ENCODE results near the gene CCDC17.
"Not testable (repeated sequence)": the region's sequence is repeated elsewhere in the genome, so short reads cannot be mapped to it uniquely, and the experiment has no call there.

The CCDC17 gene

DNA sequence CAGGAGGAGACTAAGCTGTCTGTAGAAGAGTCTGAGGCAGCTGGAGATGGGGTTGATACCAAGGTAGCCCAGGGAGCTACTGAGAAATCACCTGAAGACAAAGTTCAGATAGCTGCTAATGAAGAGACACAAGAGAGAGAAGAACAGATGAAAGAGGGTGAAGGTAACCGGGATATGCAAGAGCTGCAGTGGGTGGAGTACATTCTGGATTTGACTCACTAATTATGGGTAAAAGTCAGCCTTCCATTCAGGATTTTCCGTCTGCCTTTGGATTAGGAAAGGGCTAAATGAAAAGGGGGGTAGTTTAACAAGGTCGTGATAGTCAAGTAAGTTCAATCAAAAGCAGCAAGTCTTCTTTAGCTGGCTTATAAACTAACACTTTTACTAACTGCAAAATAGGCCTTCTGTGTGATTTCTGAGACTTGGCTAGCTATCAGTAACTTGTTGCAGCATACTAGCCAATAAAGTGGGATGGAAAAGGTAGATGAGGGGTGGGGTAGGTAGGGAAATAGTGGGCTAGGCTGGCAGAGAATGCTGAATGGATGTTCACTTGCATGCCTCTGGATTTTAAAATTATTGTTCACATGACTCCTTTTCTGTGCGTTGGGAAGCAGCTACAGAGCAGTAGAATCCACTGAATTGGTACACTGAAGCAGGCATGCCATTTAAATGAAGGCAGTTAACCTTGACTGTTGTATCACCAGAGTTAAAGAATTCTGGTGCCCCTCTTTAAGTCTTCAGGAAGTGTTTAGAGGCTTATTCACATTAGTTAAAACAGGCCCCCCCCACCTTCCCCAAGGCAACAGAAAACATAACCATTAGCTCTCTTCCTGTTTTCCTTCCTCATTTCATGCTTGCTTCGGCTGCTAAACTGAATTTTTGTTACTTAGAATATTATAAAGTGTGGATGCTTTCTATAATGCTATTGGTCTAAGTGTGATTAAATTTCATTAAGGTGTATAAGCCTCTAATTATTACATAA is 15.4 kb downstream of the CCDC17 start:
- H3K4me3 ChIP-seq (ENCODE audit: insufficient read depth in 1 of 2, low read depth in 1 of 2, low read length in 2 of 2) = no peak overlapping the region

DNA sequence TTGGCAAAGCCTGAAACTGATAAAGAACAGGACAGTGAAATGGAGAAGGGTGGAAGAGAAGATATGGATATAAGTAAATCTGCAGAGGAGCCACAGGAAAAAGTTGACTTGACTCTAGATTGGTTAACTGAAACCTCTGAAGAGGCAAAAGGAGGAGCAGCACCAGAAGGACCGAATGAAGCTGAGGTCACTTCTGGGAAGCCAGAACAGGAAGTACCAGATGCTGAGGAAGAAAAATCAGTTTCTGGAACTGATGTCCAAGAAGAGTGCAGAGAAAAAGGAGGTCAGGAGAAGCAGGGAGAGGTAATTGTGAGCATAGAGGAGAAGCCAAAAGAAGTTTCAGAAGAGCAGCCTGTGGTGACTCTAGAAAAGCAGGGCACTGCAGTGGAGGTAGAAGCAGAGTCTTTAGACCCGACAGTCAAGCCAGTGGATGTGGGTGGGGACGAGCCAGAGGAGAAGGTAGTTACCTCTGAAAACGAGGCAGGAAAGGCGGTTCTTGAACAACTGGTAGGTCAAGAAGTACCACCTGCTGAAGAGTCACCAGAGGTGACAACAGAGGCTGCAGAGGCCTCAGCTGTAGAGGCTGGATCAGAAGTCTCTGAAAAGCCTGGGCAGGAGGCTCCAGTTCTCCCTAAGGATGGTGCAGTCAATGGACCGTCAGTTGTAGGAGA is 16.3 kb downstream of the CCDC17 start:
- DNase-seq = no peak
- no peak overlapping the region for H3K18ac ChIP-seq (ENCODE audit: low read depth in 1 of 2, low read length in 2 of 2)
- H3K14ac ChIP-seq (ENCODE audit: low read length in 2 of 2) = no peak overlapping the region
- no peak overlapping the region for H2BK15ac ChIP-seq (ENCODE audit: low read depth, poor library complexity, severe bottlenecking)
- H3K27ac ChIP-seq (ENCODE audit: low read length, poor library complexity, severe bottlenecking) = no peak overlapping the region
- no peak overlapping the region for H3K4me3 ChIP-seq (ENCODE audit: insufficient read depth in 1 of 2, low read depth in 1 of 2, low read length in 2 of 2)
- no peak overlapping the region for H3K4me2 ChIP-seq (ENCODE audit: low read length, poor library complexity, severe bottlenecking)
- no peak overlapping the region for H3K23ac ChIP-seq (ENCODE audit: low read length in 2 of 2)
- H3K4ac ChIP-seq (ENCODE audit: low read depth in 1 of 2, low read length in 2 of 2) = no peak overlapping the region
- no peaks in the 10 kb centered on the region for H3K9me3 ChIP-seq (ENCODE audit: control insufficient read depth, low read length)
- H2AK5ac ChIP-seq (ENCODE audit: low read length, severe bottlenecking) = no peak overlapping the region
- peaks cover 17 to 61% of the 10 kb centered on the region in 2 experiments for H3K36me3 ChIP-seq (ENCODE audit: control insufficient read depth in 1 of 2, insufficient read depth in 2 of 2, low read depth in 1 of 2, low read length in 2 of 2)
- 86% methylated on average over 5 of the region's 6 CpGs for WGBS
- peak overlapping the region; percentile 24 for H4K8ac ChIP-seq (ENCODE audit: low read length)
- peaks cover 4% of the 10 kb centered on the region for H3K79me1 ChIP-seq (replicated peaks; ENCODE audit: low read length, poor library complexity, severe bottlenecking)
- H2BK12ac ChIP-seq (ENCODE audit: low read length in 2 of 2) = no peak overlapping the region
- no peak overlapping the region for H2AFZ ChIP-seq (ENCODE audit: low read depth, low read length)
- H2BK5ac ChIP-seq (ENCODE audit: low read depth, low read length, poor library complexity, severe bottlenecking) = no peak overlapping the region
- H3K9ac ChIP-seq (ENCODE audit: low read length) = no peak overlapping the region
- H4K91ac ChIP-seq (ENCODE audit: low read length) = no peak overlapping the region
- H3K27me3 ChIP-seq (ENCODE audit: control insufficient read depth in 1 of 2, insufficient read depth in 1 of 2, low read length in 2 of 2) = no peaks in the 10 kb centered on the region
- H2BK120ac ChIP-seq (ENCODE audit: low read depth, low read length) = no peak overlapping the region
- no peaks in the 10 kb centered on the region for H3K4me1 ChIP-seq (ENCODE audit: control insufficient read depth, insufficient read depth, low read depth, low read length)

More for the DNA sequence above, 15.4 kb downstream of the CCDC17 start:
- DNase-seq = no peak
- no peak overlapping the region for H3K14ac ChIP-seq (ENCODE audit: low read length in 2 of 2)
- 91% methylated on average over 3 of the region's 5 CpGs for WGBS
- no peaks in the 10 kb centered on the region for H3K4me1 ChIP-seq (ENCODE audit: control insufficient read depth, insufficient read depth, low read depth, low read length)
- no peak overlapping the region for H3K4ac ChIP-seq (ENCODE audit: low read depth in 1 of 2, low read length in 2 of 2)
- H3K27me3 ChIP-seq (ENCODE audit: control insufficient read depth in 1 of 2, insufficient read depth in 1 of 2, low read length in 2 of 2) = no peaks in the 10 kb centered on the region
- no peak overlapping the region for H2BK15ac ChIP-seq (ENCODE audit: low read depth, poor library complexity, severe bottlenecking)
- peak overlapping the region; percentile 43 for H4K8ac ChIP-seq (ENCODE audit: low read length)
- no peak overlapping the region for H3K9ac ChIP-seq (ENCODE audit: low read length)
- no peak overlapping the region for H2BK120ac ChIP-seq (ENCODE audit: low read depth, low read length)
- H2BK12ac ChIP-seq (ENCODE audit: low read length in 2 of 2) = no peak overlapping the region
- H3K36me3 ChIP-seq (ENCODE audit: control insufficient read depth in 1 of 2, insufficient read depth in 2 of 2, low read depth in 1 of 2, low read length in 2 of 2) = peaks cover 21 to 62% of the 10 kb centered on the region in 2 experiments
- H2AFZ ChIP-seq (ENCODE audit: low read depth, low read length) = no peak overlapping the region
- no peak overlapping the region for H4K91ac ChIP-seq (ENCODE audit: low read length)
- H3K23ac ChIP-seq (ENCODE audit: low read length in 2 of 2) = no peak overlapping the region
- no peak overlapping the region for H3K4me2 ChIP-seq (ENCODE audit: low read length, poor library complexity, severe bottlenecking)
- no peak overlapping the region for H2BK5ac ChIP-seq (ENCODE audit: low read depth, low read length, poor library complexity, severe bottlenecking)
- H3K9me3 ChIP-seq (ENCODE audit: control insufficient read depth, low read length) = no peaks in the 10 kb centered on the region
- H3K79me1 ChIP-seq (replicated peaks; ENCODE audit: low read length, poor library complexity, severe bottlenecking) = peaks cover 7% of the 10 kb centered on the region
- no peak overlapping the region for H3K18ac ChIP-seq (ENCODE audit: low read depth in 1 of 2, low read length in 2 of 2)
- no peak overlapping the region for H3K27ac ChIP-seq (ENCODE audit: low read length, poor library complexity, severe bottlenecking)
- no peak overlapping the region for H2AK5ac ChIP-seq (ENCODE audit: low read length, severe bottlenecking)

DNA sequence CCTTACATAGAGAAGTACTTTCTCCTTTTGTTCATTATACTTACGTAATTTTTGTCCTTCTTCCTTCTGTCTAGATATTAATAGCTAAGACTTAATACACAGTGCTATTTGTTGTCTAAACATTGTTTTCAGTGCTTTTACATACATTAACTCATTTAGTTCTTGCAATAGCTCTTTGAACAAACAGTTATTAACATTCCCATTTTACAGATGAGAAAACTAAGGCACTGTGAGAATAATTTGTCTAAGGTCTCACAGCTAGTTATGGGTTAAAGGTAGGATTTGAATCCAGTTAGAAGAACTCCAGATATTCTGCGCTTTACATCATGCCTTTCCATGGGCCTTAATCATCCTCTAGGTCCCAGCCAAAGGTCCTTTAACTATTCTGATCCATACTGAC is 19.6 kb downstream of the CCDC17 start:
- H3K79me1 ChIP-seq (replicated peaks; ENCODE audit: low read length, poor library complexity, severe bottlenecking) = peaks cover 5% of the 10 kb centered on the region
- H2BK15ac ChIP-seq (ENCODE audit: low read depth, poor library complexity, severe bottlenecking) = no peak overlapping the region
- H2AFZ ChIP-seq (ENCODE audit: low read depth, low read length) = no peak overlapping the region
- H4K91ac ChIP-seq (ENCODE audit: low read length) = no peak overlapping the region
- H3K36me3 ChIP-seq (ENCODE audit: control insufficient read depth in 1 of 2, insufficient read depth in 2 of 2, low read depth in 1 of 2, low read length in 2 of 2) = peaks cover 6 to 42% of the 10 kb centered on the region in 2 experiments
- no peak overlapping the region for H2BK12ac ChIP-seq (ENCODE audit: low read length in 2 of 2)
- H3K4me1 ChIP-seq (ENCODE audit: control insufficient read depth, insufficient read depth, low read depth, low read length) = no peaks in the 10 kb centered on the region
- H3K27me3 ChIP-seq (ENCODE audit: control insufficient read depth in 1 of 2, insufficient read depth in 1 of 2, low read length in 2 of 2) = no peaks in the 10 kb centered on the region
- no peak overlapping the region for H2BK120ac ChIP-seq (ENCODE audit: low read depth, low read length)
- no peak overlapping the region for H2BK5ac ChIP-seq (ENCODE audit: low read depth, low read length, poor library complexity, severe bottlenecking)
- no peak overlapping the region for H3K9ac ChIP-seq (ENCODE audit: low read length)
- no peak overlapping the region for H3K4me3 ChIP-seq (ENCODE audit: insufficient read depth in 1 of 2, low read depth in 1 of 2, low read length in 2 of 2)
- no peaks in the 10 kb centered on the region for H3K9me3 ChIP-seq (ENCODE audit: control insufficient read depth, low read length)
- H4K8ac ChIP-seq (ENCODE audit: low read length) = no peak overlapping the region
- WGBS = 80% methylated on average over 1 of the region's 2 CpGs
- no peak overlapping the region for H3K23ac ChIP-seq (ENCODE audit: low read length in 2 of 2)
- no peak overlapping the region for H3K27ac ChIP-seq (ENCODE audit: low read length, poor library complexity, severe bottlenecking)
- no peak overlapping the region for H3K4me2 ChIP-seq (ENCODE audit: low read length, poor library complexity, severe bottlenecking)
- no peak for DNase-seq
- no peak overlapping the region for H3K4ac ChIP-seq (ENCODE audit: low read depth in 1 of 2, low read length in 2 of 2)
- H2AK5ac ChIP-seq (ENCODE audit: low read length, severe bottlenecking) = no peak overlapping the region
- H3K18ac ChIP-seq (ENCODE audit: low read depth in 1 of 2, low read length in 2 of 2) = no peak overlapping the region
- no peak overlapping the region for H3K14ac ChIP-seq (ENCODE audit: low read length in 2 of 2)

DNA sequence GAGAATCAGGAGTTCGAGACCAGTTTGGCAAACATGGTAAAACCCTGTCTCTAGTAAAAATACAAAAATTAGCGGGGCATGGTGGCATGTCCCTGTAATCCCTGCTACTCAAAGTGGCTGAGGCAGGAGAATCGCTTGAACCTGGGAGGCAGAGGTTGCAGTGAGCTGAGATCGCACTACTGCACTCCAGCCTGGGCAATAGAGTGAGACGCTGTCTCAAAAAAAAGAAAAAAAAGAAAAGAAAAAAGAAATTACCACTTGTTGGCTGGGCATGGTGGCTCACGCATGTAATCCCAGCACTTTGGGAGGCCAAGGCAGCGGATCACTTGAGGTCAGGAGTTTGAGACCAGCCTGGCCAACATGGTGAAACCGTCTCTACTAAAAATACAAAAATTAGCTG is 27.1 kb downstream of the CCDC17 start:
- not testable (repeated sequence) for H3K9me3 ChIP-seq (ENCODE audit: control insufficient read depth, low read length); H3K18ac ChIP-seq (ENCODE audit: low read depth in 1 of 2, low read length in 2 of 2); H3K4me1 ChIP-seq (ENCODE audit: control insufficient read depth, insufficient read depth, low read depth, low read length)

More for the DNA sequence above, 27.1 kb downstream of the CCDC17 start:
- 99% methylated on average over 8 of the region's 8 CpGs for WGBS
- not testable (repeated sequence) for H3K14ac ChIP-seq (ENCODE audit: low read length in 2 of 2); H3K4ac ChIP-seq (ENCODE audit: low read depth in 1 of 2, low read length in 2 of 2); H2AFZ ChIP-seq (ENCODE audit: low read depth, low read length); H4K8ac ChIP-seq (ENCODE audit: low read length); H3K9ac ChIP-seq (ENCODE audit: low read length); H3K4me3 ChIP-seq (ENCODE audit: insufficient read depth in 1 of 2, low read depth in 1 of 2, low read length in 2 of 2); DNase-seq; H2BK120ac ChIP-seq (ENCODE audit: low read depth, low read length); H2BK12ac ChIP-seq (ENCODE audit: low read length in 2 of 2); H3K27me3 ChIP-seq (ENCODE audit: control insufficient read depth in 1 of 2, insufficient read depth in 1 of 2, low read length in 2 of 2); H3K27ac ChIP-seq (ENCODE audit: low read length, poor library complexity, severe bottlenecking); H2BK15ac ChIP-seq (ENCODE audit: low read depth, poor library complexity, severe bottlenecking); H2BK5ac ChIP-seq (ENCODE audit: low read depth, low read length, poor library complexity, severe bottlenecking); H3K4me2 ChIP-seq (ENCODE audit: low read length, poor library complexity, severe bottlenecking); H3K79me1 ChIP-seq (replicated peaks; ENCODE audit: low read length, poor library complexity, severe bottlenecking); H3K23ac ChIP-seq (ENCODE audit: low read length in 2 of 2); H2AK5ac ChIP-seq (ENCODE audit: low read length, severe bottlenecking); H4K91ac ChIP-seq (ENCODE audit: low read length)
- H3K36me3 ChIP-seq (ENCODE audit: control insufficient read depth in 1 of 2, insufficient read depth in 2 of 2, low read depth in 1 of 2, low read length in 2 of 2) = peaks cover 10 to 28% of the 10 kb centered on the region in 2 experiments
